Activated gamma-delta T cell treated with anti-CD3 and anti-CD28 coated beads, Interleukin-2, amount 50 U/mL, for 16 hours (primary cell): ENCODE data around the gene NTRK2.

ENCODE experiments used
- DNase-seq: peaks from one replicate; pipeline ENCODE4 v3.0.0-alpha.2; 2020; ENCODE audit warnings: low read depth

The NTRK2 gene

GRCh38 chr9:84669288-84670137 is at the start of gene NTRK2:
TSS of gene NTRK2 (plus strand) at chr9:84669729. CDS start at chr9:84670749, 1,020 bp downstream.
- no peak for DNase-seq

- DNase-seq = no peak
Observed at GRCh38 chr9:84620338-84620737, 49.2 kb upstream of the NTRK2 start.

GRCh38 chr9:84621811-84622210 is 47.7 kb upstream of the NTRK2 start:
- no peak for DNase-seq

- DNase-seq = no peak
Observed at GRCh38 chr9:84622981-84623380, 46.5 kb upstream of the NTRK2 start.

- DNase-seq = no peak
Observed at GRCh38 chr9:84636436-84636835, 33.1 kb upstream of the NTRK2 start.

- no peak for DNase-seq
Observed at GRCh38 chr9:84642553-84643141, 26.9 kb upstream of the NTRK2 start.

- no peak for DNase-seq
Observed at GRCh38 chr9:84647699-84648098, 21.8 kb upstream of the NTRK2 start.

- no peak for DNase-seq
Observed at GRCh38 chr9:84652496-84653120, 16.9 kb upstream of the NTRK2 start.

- DNase-seq = no peak
Observed at GRCh38 chr9:84655447-84655846, 14.1 kb upstream of the NTRK2 start.

- no peak for DNase-seq
Observed at GRCh38 chr9:84659313-84659712, 10.2 kb upstream of the NTRK2 start.

- no peak for DNase-seq
Observed at GRCh38 chr9:84659773-84660172, 9.8 kb upstream of the NTRK2 start.

GRCh38 chr9:84667571-84668195 is 1.8 kb upstream of the NTRK2 start:
- DNase-seq = no peak

GRCh38 chr9:84668196-84669012 is 1.1 kb upstream of the NTRK2 start:
- DNase-seq = no peak

- DNase-seq = no peak
Observed at GRCh38 chr9:84669013-84669287, 579 bp upstream of the NTRK2 start.

GRCh38 chr9:84670138-84671041 is 861 bp downstream of the NTRK2 start:
- no peak for DNase-seq

GRCh38 chr9:84671586-84672521 is 2.3 kb downstream of the NTRK2 start:
- DNase-seq = no peak

- no peak for DNase-seq
Observed at GRCh38 chr9:84673806-84674205, 4.3 kb downstream of the NTRK2 start.

GRCh38 chr9:84677080-84677479 is 7.6 kb downstream of the NTRK2 start:
- no peak for DNase-seq

- no peak for DNase-seq
Observed at GRCh38 chr9:84679571-84679970, 10.0 kb downstream of the NTRK2 start.
